HG03354 (cell line): ENCODE measurements around the gene MPPED2.

Experiments used
- ATAC-seq: cut with Tn5 transposase; IDR thresholded peaks from one replicate; pipeline ENCODE4 v1.9.1; 2021; ENCODE audit warnings: mild to moderate bottlenecking; ENCODE audit not compliant: unreplicated experiment, poor library complexity, severe bottlenecking

Gene MPPED2

GRCh38 chr11:30540781-30541180 lies 45.4 kb downstream of the MPPED2 start:
- ATAC-seq: no peak

GRCh38 chr11:30538251-30538650 lies 47.9 kb downstream of the MPPED2 start:
- ATAC-seq: no peak

GRCh38 chr11:30535818-30536217 lies 50.3 kb downstream of the MPPED2 start:
- ATAC-seq: no peak

- ATAC-seq: no peak
Observed at GRCh38 chr11:30533445-30533947, 52.7 kb downstream of the MPPED2 start.

GRCh38 chr11:30527566-30527965 lies 58.6 kb downstream of the MPPED2 start:
- no peak for ATAC-seq

GRCh38 chr11:30526558-30526957 lies 59.6 kb downstream of the MPPED2 start:
- no peak for ATAC-seq

- no peak for ATAC-seq
Observed at GRCh38 chr11:30522536-30523243, 63.5 kb downstream of the MPPED2 start.

- ATAC-seq: no peak
Observed at GRCh38 chr11:30521297-30522071, 64.7 kb downstream of the MPPED2 start.

- ATAC-seq: no peak
Observed at GRCh38 chr11:30513087-30513486, 73.1 kb downstream of the MPPED2 start.

GRCh38 chr11:30511408-30511807 lies 74.7 kb downstream of the MPPED2 start:
- ATAC-seq: no peak

- no peak for ATAC-seq
Observed at GRCh38 chr11:30510750-30511149, 75.4 kb downstream of the MPPED2 start.

GRCh38 chr11:30509364-30509763 lies 76.8 kb downstream of the MPPED2 start:
- no peak for ATAC-seq

GRCh38 chr11:30508594-30508993 lies 77.6 kb downstream of the MPPED2 start:
- no peak for ATAC-seq

- ATAC-seq: no peak
Observed at GRCh38 chr11:30505603-30506002, 80.5 kb downstream of the MPPED2 start.

GRCh38 chr11:30504468-30504867 lies 81.7 kb downstream of the MPPED2 start:
- ATAC-seq: no peak

- no peak for ATAC-seq
Observed at GRCh38 chr11:30503156-30503555, 83.0 kb downstream of the MPPED2 start.

- no peak for ATAC-seq
Observed at GRCh38 chr11:30502305-30502704, 83.8 kb downstream of the MPPED2 start.

- no peak for ATAC-seq
Observed at GRCh38 chr11:30501744-30502143, 84.4 kb downstream of the MPPED2 start.

- ATAC-seq: no peak
Observed at GRCh38 chr11:30499940-30500339, 86.2 kb downstream of the MPPED2 start.

- no peak for ATAC-seq
Observed at GRCh38 chr11:30497600-30497999, 88.6 kb downstream of the MPPED2 start.

- ATAC-seq: no peak
Observed at GRCh38 chr11:30496935-30497334, 89.2 kb downstream of the MPPED2 start.
